ENCODE data around the gene FCN2. TPM values are rescaled to one million over a fixed set of nuclear protein-coding genes. Genes with fewer than 3 reads are reported as not detected.

FCN2 gene
- total RNA-seq, 1 experiment from 2014 or later: not detected

- no peak for DNase-seq (ENCODE audit: low spot score)
Measured at GRCh38 chr9:134930398-134930797, 49.8 kb downstream of the FCN2 start.

- no peak for DNase-seq (ENCODE audit: low spot score)
Measured at GRCh38 chr9:134932171-134932570, 51.6 kb downstream of the FCN2 start.

GRCh38 chr9:134932606-134933005 is 52.0 kb downstream of the FCN2 start:
- DNase-seq (ENCODE audit: low spot score): no peak

- DNase-seq (ENCODE audit: low spot score): no peak
Measured at GRCh38 chr9:134933076-134933659, 52.6 kb downstream of the FCN2 start.

- DNase-seq (ENCODE audit: low spot score): no peak
Measured at GRCh38 chr9:134935056-134935640, 54.5 kb downstream of the FCN2 start.

- DNase-seq (ENCODE audit: low spot score): no peak
Measured at GRCh38 chr9:134935701-134936345, 55.2 kb downstream of the FCN2 start.

- DNase-seq (ENCODE audit: low spot score): no peak
Measured at GRCh38 chr9:134936346-134937163, 55.9 kb downstream of the FCN2 start.

Other genes with a start within 250 kb of the FCN2 start
- gene COL5A1, start 239.0 kb upstream of the FCN2 start, total RNA-seq (2014; rRNA removed; shearing (Covaris generic)): 185 and 205 TPM in 2 replicates
- not detected in 2 replicates for gene FCN1, start 37.1 kb downstream of the FCN2 start, total RNA-seq (2014; rRNA removed; shearing (Covaris generic))
- 41.2 and 65.4 TPM in 2 replicates for gene OLFM1, start 206.9 kb downstream of the FCN2 start, total RNA-seq (2014; rRNA removed; shearing (Covaris generic))